Liver (tissue), 10 donors: ENCODE results near the gene PDE4B. TPM values are rescaled to one million over a fixed set of nuclear protein-coding genes. Genes with fewer than 3 reads are reported as not detected.

Experiments
- DNase-seq: peaks from one replicate; pipeline ENCODE4 v3.0.0-alpha.2; 2017; ENCODE audit warnings: low spot score
- H3K27ac ChIP-seq, 2 donors: one replicate each; pipeline ENCODE4 v1.7.0; 2013; ENCODE audit warnings: inconsistent platforms in 2 of 2, low read length in 2 of 2, control low read depth in 1 of 2, low read depth in 1 of 2, mild to moderate bottlenecking in 1 of 2
- H3K27me3 ChIP-seq, 4 donors: one replicate each; pipeline versions ENCODE4 v1.6.1 to v1.7.0; 2013; ENCODE audit warnings: low read length in 3 of 4, inconsistent platforms in 1 of 4, mild to moderate bottlenecking in 1 of 4, moderate library complexity in 1 of 4; ENCODE audit not compliant: control insufficient read depth in 4 of 4, insufficient read depth in 4 of 4
- H3K36me3 ChIP-seq, 4 donors: one replicate each; pipeline versions ENCODE4 v1.6.1 to v1.7.0; 2013; ENCODE audit warnings: low read length in 3 of 4, mild to moderate bottlenecking in 3 of 4, low read depth in 1 of 4, moderate library complexity in 1 of 4; ENCODE audit not compliant: control insufficient read depth in 4 of 4, insufficient read depth in 3 of 4
- H3K4me1 ChIP-seq, 4 donors: one replicate each; pipeline versions ENCODE4 v1.6.1 to v1.7.0; 2013; ENCODE audit warnings: low read length in 3 of 4, mild to moderate bottlenecking in 3 of 4, moderate library complexity in 1 of 4; ENCODE audit not compliant: control insufficient read depth in 4 of 4, insufficient read depth in 4 of 4
- H3K4me3 ChIP-seq, 3 donors: one replicate each; pipeline versions ENCODE4 v1.6.1 to v1.7.0; 2013; ENCODE audit warnings: low read length in 3 of 3, control low read depth in 1 of 3, low read depth in 1 of 3, mild to moderate bottlenecking in 1 of 3
- H3K9ac ChIP-seq, 2 donors: one replicate each; pipeline ENCODE4 v1.7.0; 2013; ENCODE audit warnings: low read length in 2 of 2, mild to moderate bottlenecking in 2 of 2, moderate library complexity in 2 of 2, control low read depth in 1 of 2, low read depth in 1 of 2
- H3K9me3 ChIP-seq, 4 donors: one replicate each; pipeline versions ENCODE4 v1.6.1 to v1.7.0; 2013; ENCODE audit warnings: low read length in 3 of 4; ENCODE audit not compliant: control insufficient read depth in 4 of 4
- ATF3 ChIP-seq: IDR thresholded peaks from 2 replicates; pipeline ENCODE4 v1.6.1; 2016; ENCODE audit warnings: antibody characterized with exemption
- CTCF ChIP-seq: fragments of 150-350 bp; IDR thresholded peaks from 2 replicates; pipeline ENCODE4 v1.5.1; 2017; ENCODE audit warnings: improper control_type of control experiment, low read depth, low read length; ENCODE audit not compliant: missing input control
- EGR1 ChIP-seq, 2 donors: IDR thresholded peaks; 2 replicates each; pipeline ENCODE4 v1.6.1; 2016 to 2018; ENCODE audit warnings: antibody characterized with exemption in 2 of 2, low read depth in 2 of 2
- FOXA1 ChIP-seq: IDR thresholded peaks from 2 replicates; pipeline ENCODE4 v1.6.1; 2016; ENCODE audit warnings: antibody characterized with exemption
- FOXA2 ChIP-seq: IDR thresholded peaks from 2 replicates; pipeline ENCODE4 v1.6.1; 2016; ENCODE audit warnings: antibody characterized with exemption
- GABPA ChIP-seq, 2 donors: IDR thresholded peaks in 1 of 2; conservative IDR thresholded peaks in 1 of 2; 2 replicates each; pipeline ENCODE4 v1.6.1; 2016; ENCODE audit warnings: antibody characterized with exemption in 2 of 2, mild to moderate bottlenecking in 1 of 2, moderate library complexity in 1 of 2
- HNF4A ChIP-seq, 2 donors: conservative IDR thresholded peaks; 2 replicates each; pipeline ENCODE4 v1.6.1; 2016; ENCODE audit warnings: antibody characterized with exemption in 2 of 2, mild to moderate bottlenecking in 2 of 2
- HNF4G ChIP-seq: IDR thresholded peaks from 2 replicates; pipeline ENCODE4 v1.6.1; 2016; ENCODE audit warnings: antibody characterized with exemption
- JUND ChIP-seq, 2 donors: IDR thresholded peaks; 2 replicates each; pipeline ENCODE4 v1.6.1; 2016; ENCODE audit warnings: antibody characterized with exemption in 2 of 2
- MAX ChIP-seq: IDR thresholded peaks from 2 replicates; pipeline ENCODE4 v1.6.1; 2016; ENCODE audit warnings: antibody characterized with exemption
- NR2F2 ChIP-seq: IDR thresholded peaks from 2 replicates; pipeline ENCODE4 v1.6.1; 2016; ENCODE audit warnings: antibody characterized with exemption
- RAD21 ChIP-seq, 2 donors: IDR thresholded peaks; 2 replicates each; pipeline ENCODE4 v1.6.1; 2016; ENCODE audit warnings: antibody characterized with exemption in 2 of 2, mild to moderate bottlenecking in 2 of 2
- REST ChIP-seq: IDR thresholded peaks from 2 replicates; pipeline ENCODE4 v1.6.1; 2016; ENCODE audit warnings: antibody characterized with exemption, mild to moderate bottlenecking
- RXRA ChIP-seq, 2 donors: IDR thresholded peaks; 2 replicates each; pipeline ENCODE4 v1.6.1; 2017 to 2018; ENCODE audit warnings: antibody characterized with exemption in 2 of 2, mild to moderate bottlenecking in 1 of 2
- SP1 ChIP-seq: IDR thresholded peaks from 2 replicates; pipeline ENCODE4 v1.6.1; 2018; ENCODE audit warnings: antibody characterized with exemption, mild to moderate bottlenecking
- TAF1 ChIP-seq: conservative IDR thresholded peaks from 2 replicates; pipeline ENCODE4 v1.6.1; 2016; ENCODE audit warnings: antibody characterized with exemption, mild to moderate bottlenecking
- YY1 ChIP-seq: IDR thresholded peaks from 2 replicates; pipeline ENCODE4 v1.6.1; 2016; ENCODE audit warnings: antibody characterized with exemption, mild to moderate bottlenecking
- ZBTB33 ChIP-seq: IDR thresholded peaks from 2 replicates; pipeline ENCODE4 v1.6.1; 2016; ENCODE audit warnings: antibody characterized with exemption
- WGBS: extraction: QIAGEN DNeasy Blood & Tissue Kit; methylation state at CpG from one replicate; pipeline ENCODE4 v1.1.7; 2013; 5-methylcytosine and 5-hydroxymethylcytosine counted together
- polyA plus RNA-seq, 2 donors: library from polyadenylated mRNA; stranded (reverse) in 1 of 2; unstranded in 1 of 2; fragments of 200-250 nt in 1 of 2; fragments of >200 nt in 1 of 2; fragmentation: Nextera tagmentation in 1 of 2; extraction: Ambion mirVana in 1 of 2; gene quantifications; one replicate each; pipeline versions ENCODE4 v1.2.1 to v1.2.3, GENCODE V29; 2013 to 2015
- small RNA-seq: library from RNA; depleted of rRNA; stranded (forward); fragments of <200 nt; gene quantifications from one replicate; pipeline ENCODE3, GENCODE V24; 2014
- total RNA-seq, 2 donors: library from RNA; depleted of rRNA; stranded (reverse); fragments of >200 nt; gene quantifications; one replicate each; pipeline ENCODE4 v1.2.3, GENCODE V29; 2014
- donor health status: healthy.
- donor health status: healthy.
- donor health status: healthy.
- donor health status: healthy.
- donor health status: healthy.

Gene PDE4B
- total and polyA plus RNA-seq, 4 donors: 1.9 to 3.9 (median 2.7) TPM

GRCh38 chr1:66422804-66423203, 630.1 kb downstream of the PDE4B start:
- H3K9ac ChIP-seq: no peak overlapping the region
- no peak overlapping the region for H3K4me3 ChIP-seq
- no peak for DNase-seq
- no peaks in the 10 kb centered on the region for H3K36me3 ChIP-seq
- H3K27me3 ChIP-seq: no peaks in the 10 kb centered on the region
- peak overlapping the region in 1 of 2 donors; percentile 38 for H3K27ac ChIP-seq
- no peaks in the 10 kb centered on the region for H3K4me1 ChIP-seq
- TF ChIP-seq ZBTB33 (peak; percentile 54), REST (peak; percentile 24), FOXA2 (peak; percentile 52), HNF4G (peak; percentile 94), TAF1 (no peak), RXRA (IDR thresholded peaks at IDR 0.05) (peak; percentile 86), SP1 (peak; percentile 96), RAD21 (IDR thresholded peaks at IDR 0.05) (peak; percentile 37 to 60), YY1 (peak; percentile 75), CTCF (no peak), GABPA (IDR thresholded peaks at IDR 0.05 in 1 of 2, conservative IDR thresholded peaks at IDR 0.05 in 1 of 2) (no peak), EGR1 (IDR thresholded peaks at IDR 0.05; ENCODE audit: low read depth in 2 of 2) (no peak), HNF4A (conservative IDR thresholded peaks at IDR 0.05) (peak; percentile 96 to 97), JUND (IDR thresholded peaks at IDR 0.05) (peak in 1 of 2 donors; percentile 77), ATF3 (peak; percentile 93), FOXA1 (no peak), MAX (peak; percentile 77), NR2F2 (no peak)
- peaks cover 0 to 1% (median 0%) of the 10 kb centered on the region in 4 donors for H3K9me3 ChIP-seq
- 30% methylated on average over 4 of the region's 4 CpGs for WGBS

Small RNA genes lying within 50 kb of the gene (small RNA-seq; reads per million reads assigned to genes)
- gene RN7SL854P (not detected), gene RNU4-88P (not detected)
